H1 (cell line): ENCODE results near the gene DEXI. TPM values are rescaled to one million over a fixed set of nuclear protein-coding genes. Genes with fewer than 3 reads are reported as not detected.

Source experiments
- BRCA1 ChIP-seq: IDR thresholded peaks from 2 replicates; pipeline ENCODE4 v1.6.1; 2012; ENCODE audit warnings: low read depth, low read length, improper control_type of control experiment
- TAF7 ChIP-seq: optimal IDR thresholded peaks from 2 replicates; pipeline ENCODE3; 2011; ENCODE audit warnings: low read depth, mild to moderate bottlenecking, inconsistent platforms, low read length, moderate library complexity, borderline replicate concordance
- TCF12 ChIP-seq: IDR thresholded peaks from 2 replicates; pipeline ENCODE4 v1.6.1; 2011; ENCODE audit warnings: low read depth, mild to moderate bottlenecking, low read length
- polyA plus RNA-seq, 7 experiments: library from polyadenylated mRNA; depleted of rRNA in 3 of 7; stranded (reverse) in 5 of 7; unstranded in 2 of 7; fragments of >200 nt in 5 of 7; fragments of 200-250 nt in 2 of 7; gene quantifications; 1 replicate in 5 of 7; 2 replicates in 1 of 7; 4 replicates in 1 of 7; pipeline versions ENCODE4 v1.2.1 to v1.2.3, GENCODE V29; 2011 to 2013; ENCODE audit warnings: missing spikeins in 2 of 7, mixed read lengths in 2 of 7
- total RNA-seq: library from RNA; stranded (reverse); fragmentation: NEBNext Ultra II Directional; extraction: Animal tissue kit (Norgen Biotek cat#: 25700); gene quantifications from 2 replicates; pipeline ENCODE4 v1.2.1, GENCODE V29; 2021

The DEXI gene
- total and polyA plus RNA-seq, 2 of the 8 experiments (the other 6 are each of a cell fraction or from before 2014, with no cell fraction given), result 39.5 to 47.3 TPM

- TF ChIP-seq BRCA1, result no peak
- TF ChIP-seq TCF12, result no peak
- no peak for TF ChIP-seq TAF7
These were observed 5.0 kb downstream of the DEXI start (continued) for GRCh38 chr16:10937068-10937859.
